Choroid plexus epithelial cell (primary cell): ENCODE data around the gene CRYBG3.
"Not testable (repeated sequence)": the region's sequence is repeated elsewhere in the genome, so short reads cannot be mapped to it uniquely, and the experiment has no call there.

Source experiments
- DNase-seq: peaks from one replicate; pipeline ENCODE4 v3.0.0-alpha.2; 2010; ENCODE audit warnings: low read depth
- H3K4me3 ChIP-seq: 2 replicates; pipeline ENCODE4 v1.5.1; 2011; ENCODE audit warnings: low read depth, mild to moderate bottlenecking, control low read depth, low read length, moderate library complexity
- TF ChIP-seq, protein P1 (sequence below): conservative IDR thresholded peaks from 2 replicates; pipeline ENCODE4 v1.5.1; 2011; ENCODE audit warnings: low read depth, mild to moderate bottlenecking, control low read depth, inconsistent platforms, low read length, moderate library complexity

The CRYBG3 gene

DNA sequence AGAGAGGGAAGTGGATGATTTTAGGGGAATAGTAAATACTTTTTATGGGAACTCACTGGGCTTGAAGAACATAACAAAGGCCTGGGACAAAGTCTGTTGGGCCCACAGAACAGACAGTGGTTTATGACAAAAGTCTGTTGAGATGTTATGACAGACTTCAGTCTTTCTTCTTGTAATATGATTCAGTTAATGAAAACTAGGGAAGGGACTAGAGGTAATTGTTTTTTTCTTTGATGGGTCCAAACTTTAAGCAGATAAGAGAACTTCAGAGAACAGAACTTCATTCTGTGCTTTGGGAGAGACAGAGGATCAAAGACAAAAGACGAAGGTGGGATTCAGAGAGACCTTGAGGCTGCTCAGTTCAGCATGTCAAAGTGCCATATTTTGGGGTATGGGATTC, 9.3 kb downstream of the CRYBG3 start:
- no peak overlapping the region for H3K4me3 ChIP-seq
- TF ChIP-seq, protein P1, sequence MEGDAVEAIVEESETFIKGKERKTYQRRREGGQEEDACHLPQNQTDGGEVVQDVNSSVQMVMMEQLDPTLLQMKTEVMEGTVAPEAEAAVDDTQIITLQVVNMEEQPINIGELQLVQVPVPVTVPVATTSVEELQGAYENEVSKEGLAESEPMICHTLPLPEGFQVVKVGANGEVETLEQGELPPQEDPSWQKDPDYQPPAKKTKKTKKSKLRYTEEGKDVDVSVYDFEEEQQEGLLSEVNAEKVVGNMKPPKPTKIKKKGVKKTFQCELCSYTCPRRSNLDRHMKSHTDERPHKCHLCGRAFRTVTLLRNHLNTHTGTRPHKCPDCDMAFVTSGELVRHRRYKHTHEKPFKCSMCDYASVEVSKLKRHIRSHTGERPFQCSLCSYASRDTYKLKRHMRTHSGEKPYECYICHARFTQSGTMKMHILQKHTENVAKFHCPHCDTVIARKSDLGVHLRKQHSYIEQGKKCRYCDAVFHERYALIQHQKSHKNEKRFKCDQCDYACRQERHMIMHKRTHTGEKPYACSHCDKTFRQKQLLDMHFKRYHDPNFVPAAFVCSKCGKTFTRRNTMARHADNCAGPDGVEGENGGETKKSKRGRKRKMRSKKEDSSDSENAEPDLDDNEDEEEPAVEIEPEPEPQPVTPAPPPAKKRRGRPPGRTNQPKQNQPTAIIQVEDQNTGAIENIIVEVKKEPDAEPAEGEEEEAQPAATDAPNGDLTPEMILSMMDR, result no peak
- DNase-seq, result no peak

GRCh38 chr3:97833184-97833583, 11.4 kb downstream of the CRYBG3 start:
- not testable (repeated sequence) for DNase-seq, H3K4me3 ChIP-seq

DNA sequence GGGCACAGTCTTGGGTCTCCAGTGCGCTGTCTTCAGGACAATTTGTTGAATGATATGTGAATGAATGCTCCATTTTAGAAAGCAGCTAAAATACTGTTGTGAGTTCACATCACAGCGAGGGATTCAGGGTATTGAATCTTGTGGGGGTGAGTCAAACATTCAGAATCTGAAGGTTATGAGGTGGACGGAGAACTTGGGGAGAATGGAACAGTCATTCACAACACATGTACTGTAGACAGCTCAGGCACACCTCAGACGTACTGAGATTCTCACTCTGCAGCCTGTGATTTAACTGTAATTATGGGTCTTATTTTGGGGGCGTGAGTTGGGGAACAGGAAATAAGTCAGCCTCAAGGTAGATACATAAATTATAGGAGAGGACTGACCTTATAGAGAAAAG, 13.9 kb downstream of the CRYBG3 start:
- no peak overlapping the region for H3K4me3 ChIP-seq
- peak; percentile 78 for DNase-seq
- TF ChIP-seq, protein P1, result no peak

DNA sequence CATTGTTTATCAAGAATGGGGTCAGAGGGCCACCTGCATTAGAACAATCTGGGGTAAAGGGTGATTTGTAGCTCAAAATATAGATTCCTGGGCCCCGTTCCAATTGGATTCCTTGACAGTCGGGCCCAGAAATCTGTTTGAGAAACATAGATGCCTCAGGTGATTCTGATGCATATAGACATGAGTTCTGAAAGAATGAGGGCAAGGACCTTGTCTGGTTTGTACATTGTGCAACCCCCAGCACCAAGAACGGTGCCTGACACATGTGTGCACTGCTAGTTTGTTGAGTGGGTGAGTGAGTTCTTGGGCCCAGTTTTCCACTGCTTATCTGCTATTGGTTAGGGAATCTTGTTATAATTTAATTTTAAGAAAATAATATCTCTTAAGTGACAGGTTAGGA, 16.6 kb downstream of the CRYBG3 start:
- H3K4me3 ChIP-seq, result no peak overlapping the region
- TF ChIP-seq, protein P1, result no peak
- peak; percentile 63 for DNase-seq

GRCh38 chr3:97839944-97840343, 18.1 kb downstream of the CRYBG3 start:
- TF ChIP-seq, protein P1, result no peak
- no peak for DNase-seq
- H3K4me3 ChIP-seq, result no peak overlapping the region

DNA sequence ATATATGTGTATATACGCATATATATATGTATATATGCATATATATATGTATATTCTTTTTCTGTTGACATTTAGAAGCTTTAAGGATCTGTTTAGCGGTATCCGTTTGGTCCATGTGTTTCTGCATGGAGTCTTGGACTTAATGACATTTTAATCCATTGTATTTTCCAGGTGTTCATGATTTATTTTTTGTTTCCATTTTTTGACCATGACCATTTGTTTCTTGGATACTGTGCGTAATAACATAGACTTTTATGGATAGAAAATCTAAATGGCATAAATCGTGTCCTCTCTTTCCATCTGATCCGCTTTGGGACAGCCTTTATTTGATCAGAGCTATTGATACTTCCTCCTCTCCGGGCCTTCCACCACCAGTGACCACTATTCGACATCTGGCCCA, 19.5 kb downstream of the CRYBG3 start:
- TF ChIP-seq, protein P1, result no peak
- no peak overlapping the region for H3K4me3 ChIP-seq
- DNase-seq, result no peak

DNA sequence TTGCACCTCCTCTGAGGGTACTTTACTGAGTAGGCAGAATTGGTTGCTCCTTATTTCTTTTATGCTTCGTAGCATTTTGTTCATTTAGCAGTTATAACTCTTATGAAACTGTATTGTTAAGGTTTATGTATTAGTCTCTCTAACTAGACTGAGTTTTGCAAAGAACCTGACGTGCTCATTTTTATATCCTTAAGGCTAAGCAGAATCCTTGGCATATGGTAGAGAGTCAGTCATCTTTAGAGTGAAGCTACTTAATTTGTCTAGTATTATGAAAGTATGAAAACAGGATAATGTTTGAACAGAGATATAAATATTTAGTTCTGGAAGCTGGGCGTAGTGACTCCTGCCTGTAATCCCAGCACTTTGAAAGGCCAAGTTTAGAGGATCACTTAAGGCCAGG, 20.1 kb downstream of the CRYBG3 start:
- TF ChIP-seq, protein P1, result no peak
- H3K4me3 ChIP-seq, result no peak overlapping the region
- no peak for DNase-seq

GRCh38 chr3:97848779-97849178, 27.0 kb downstream of the CRYBG3 start:
- DNase-seq, result no peak
- TF ChIP-seq, protein P1, result no peak
- no peak overlapping the region for H3K4me3 ChIP-seq
